HEK293 (cell line): ENCODE results near the gene YPEL4.

Source experiments
- CTCF ChIA-PET: fragments of 350-600 bp; formaldehyde crosslinking; extraction: SDS; loops from one replicate; lab custom pipeline; 2021; ENCODE audit warnings: antibody characterized with exemption; lab: Yijun Ruan, JAX
- POLR2A ChIA-PET: fragments of 300-600 bp; formaldehyde crosslinking; extraction: SDS; loops from one replicate; lab custom pipeline; 2020; ENCODE audit warnings: antibody characterized with exemption, inconsistent platforms; lab: Yijun Ruan, JAX
- H3K27ac ChIP-seq: fragments of 200-500 bp; sonication (Bioruptor generic); 2 replicates; pipeline ENCODE4 v1.5.1; 2014; ENCODE audit warnings: low read depth, low read length, control low read depth, inconsistent platforms; ENCODE audit errors: extremely low read depth
- H3K36me3 ChIP-seq, 2 experiments: fragments of 200-500 bp in 1 of 2; sonication (Bioruptor generic) in 1 of 2; 1 replicate in 1 of 2; 2 replicates in 1 of 2; pipeline ENCODE4 v1.5.1; 2014 to 2017; ENCODE audit warnings: inconsistent platforms in 2 of 2, low read length in 2 of 2; ENCODE audit not compliant: control insufficient read depth in 2 of 2, insufficient read depth in 1 of 2
- H3K4me1 ChIP-seq: fragments of 200-500 bp; sonication (Bioruptor generic); 2 replicates; pipeline ENCODE4 v1.5.1; 2014; ENCODE audit warnings: mild to moderate bottlenecking, low read length, inconsistent platforms; ENCODE audit not compliant: control insufficient read depth, insufficient read depth
- H3K4me3 ChIP-seq: 2 replicates; pipeline ENCODE4 v1.5.1; 2011; ENCODE audit warnings: low read depth, mild to moderate bottlenecking, control low read depth, low read length, moderate library complexity
- H3K9me3 ChIP-seq: fragments of 200-500 bp; sonication (Bioruptor generic); 2 replicates; pipeline ENCODE4 v1.5.1; 2014; ENCODE audit warnings: low read depth, low read length, inconsistent platforms; ENCODE audit not compliant: control insufficient read depth, insufficient read depth
- MYNN ChIP-seq: fragments of 450-650 bp; formaldehyde crosslinking; IDR thresholded peaks from 2 replicates; pipeline ENCODE4 v1.5.1; 2016; ENCODE audit warnings: missing biosample characterization, missing genetic modification characterization, borderline replicate concordance
- PATZ1 ChIP-seq: fragments of 450-650 bp; formaldehyde crosslinking; IDR thresholded peaks from 2 replicates; pipeline ENCODE4 v1.5.1; 2016; ENCODE audit warnings: missing biosample characterization, missing genetic modification characterization
- PBX3 ChIP-seq: sonication (generic); formaldehyde crosslinking; IDR thresholded peaks from 2 replicates; pipeline ENCODE4 v1.8.1; 2022; ENCODE audit warnings: mild to moderate bottlenecking, moderate library complexity, missing genetic modification reagents
- RBAK ChIP-seq: fragments of 450-650 bp; formaldehyde crosslinking; IDR thresholded peaks from 2 replicates; pipeline ENCODE4 v1.5.1; 2016; ENCODE audit warnings: missing biosample characterization, missing genetic modification characterization
- REST ChIP-seq: fragments of 450-650 bp; formaldehyde crosslinking; IDR thresholded peaks from 2 replicates; pipeline ENCODE4 v1.5.1; 2016; ENCODE audit warnings: missing biosample characterization, missing genetic modification characterization
- SP3 ChIP-seq: fragments of 450-650 bp; formaldehyde crosslinking; IDR thresholded peaks from 2 replicates; pipeline ENCODE4 v1.5.1; 2016; ENCODE audit warnings: missing biosample characterization, missing genetic modification characterization
- ZBTB20 ChIP-seq: fragments of 450-650 bp; formaldehyde crosslinking; IDR thresholded peaks from 2 replicates; pipeline ENCODE4 v1.5.1; 2016; ENCODE audit warnings: missing biosample characterization, missing genetic modification characterization
- ZBTB49 ChIP-seq: fragments of 450-650 bp; formaldehyde crosslinking; IDR thresholded peaks from 2 replicates; pipeline ENCODE4 v1.5.1; 2016; ENCODE audit warnings: missing biosample characterization, missing genetic modification characterization, low read depth
- ZNF132 ChIP-seq: fragments of 450-650 bp; formaldehyde crosslinking; IDR thresholded peaks from 2 replicates; pipeline ENCODE4 v1.5.1; 2017; ENCODE audit warnings: missing biosample characterization, missing genetic modification characterization, borderline replicate concordance
- ZNF140 ChIP-seq: fragments of 450-650 bp; formaldehyde crosslinking; IDR thresholded peaks from 2 replicates; pipeline ENCODE4 v1.5.1; 2016; ENCODE audit warnings: missing biosample characterization, missing genetic modification characterization
- ZNF211 ChIP-seq: fragments of 450-650 bp; formaldehyde crosslinking; IDR thresholded peaks from 2 replicates; pipeline ENCODE4 v1.5.1; 2016; ENCODE audit warnings: low read depth, missing biosample characterization, missing genetic modification characterization
- ZNF366 ChIP-seq: fragments of 450-650 bp; formaldehyde crosslinking; conservative IDR thresholded peaks from 2 replicates; pipeline ENCODE4 v1.5.1; 2016; ENCODE audit warnings: missing biosample characterization, missing genetic modification characterization
- ZNF404 ChIP-seq: fragments of 450-650 bp; formaldehyde crosslinking; IDR thresholded peaks from 2 replicates; pipeline ENCODE4 v1.5.1; 2017; ENCODE audit warnings: missing biosample characterization, missing genetic modification characterization
- ZNF426 ChIP-seq: fragments of 450-650 bp; formaldehyde crosslinking; IDR thresholded peaks from 2 replicates; pipeline ENCODE4 v1.5.1; 2017; ENCODE audit warnings: missing biosample characterization, missing genetic modification characterization, mild to moderate bottlenecking, inconsistent platforms, moderate library complexity
- ZNF449 ChIP-seq: fragments of 450-650 bp; formaldehyde crosslinking; IDR thresholded peaks from 2 replicates; pipeline ENCODE4 v1.5.1; 2017; ENCODE audit warnings: missing biosample characterization, mild to moderate bottlenecking, missing genetic modification characterization, moderate library complexity
- ZNF514 ChIP-seq: fragments of 450-650 bp; formaldehyde crosslinking; IDR thresholded peaks from 2 replicates; pipeline ENCODE4 v1.5.1; 2016; ENCODE audit warnings: missing biosample characterization, missing genetic modification characterization
- ZNF549 ChIP-seq: fragments of 450-650 bp; IDR thresholded peaks from 2 replicates; pipeline ENCODE4 v1.5.1; 2018; ENCODE audit warnings: missing biosample characterization, missing genetic modification characterization, mild to moderate bottlenecking, inconsistent platforms, moderate library complexity
- ZNF555 ChIP-seq: fragments of 450-650 bp; formaldehyde crosslinking; conservative IDR thresholded peaks from 2 replicates; pipeline ENCODE4 v1.5.1; 2017; ENCODE audit warnings: missing biosample characterization, mild to moderate bottlenecking, missing genetic modification characterization, inconsistent platforms
- ZNF585B ChIP-seq: fragments of 450-650 bp; formaldehyde crosslinking; IDR thresholded peaks from 2 replicates; pipeline ENCODE4 v1.5.1; 2016; ENCODE audit warnings: missing biosample characterization, missing genetic modification characterization
- ZNF621 ChIP-seq: fragments of 450-650 bp; formaldehyde crosslinking; IDR thresholded peaks from 2 replicates; pipeline ENCODE4 v1.5.1; 2017; ENCODE audit warnings: missing biosample characterization, missing genetic modification characterization
- ZNF776 ChIP-seq: fragments of 450-650 bp; formaldehyde crosslinking; IDR thresholded peaks from 2 replicates; pipeline ENCODE4 v1.5.0; 2017; ENCODE audit warnings: missing biosample characterization, missing genetic modification characterization, borderline replicate concordance
- ZNF791 ChIP-seq: fragments of 450-650 bp; formaldehyde crosslinking; IDR thresholded peaks from 2 replicates; pipeline ENCODE4 v1.5.1; 2016; ENCODE audit warnings: missing biosample characterization, missing genetic modification characterization
- ZNF792 ChIP-seq: fragments of 450-650 bp; formaldehyde crosslinking; IDR thresholded peaks from 2 replicates; pipeline ENCODE4 v1.5.1; 2016; ENCODE audit warnings: missing biosample characterization, missing genetic modification characterization

The YPEL4 gene

GRCh38 chr11:57614234-57614772 lies 35.4 kb downstream of the YPEL4 start:
- Histone ChIP-seq H3K4me3 (no peak overlapping the region), H3K9me3 (no peaks in the 10 kb centered on the region), H3K4me1 (no peaks in the 10 kb centered on the region), H3K36me3 (no peaks in the 10 kb centered on the region), H3K27ac (no peak overlapping the region)
- CTCF ChIA-PET = interaction anchor here (0.9 kb wide), 1 partner anchor 47 kb away, joined by 4 read pairs; the partner anchor contains the start of gene UBE2L6
- POLR2A ChIA-PET = no interaction called here
- TF ChIP-seq ZNF449 (tag by site-specific recombination) (no peak), REST (tag by site-specific recombination) (no peak), ZNF366 (tag by site-specific recombination) (no peak), ZNF791 (no peak)

GRCh38 chr11:57610170-57610569 lies 39.5 kb downstream of the YPEL4 start:
- POLR2A ChIA-PET = interaction anchor here (0.7 kb wide), 1 partner anchor 36 kb away, joined by 3 read pairs; no protein-coding TSS in a partner anchor
- H3K4me1 ChIP-seq = no peaks in the 10 kb centered on the region
- H3K4me3 ChIP-seq = no peak overlapping the region
- H3K9me3 ChIP-seq = no peaks in the 10 kb centered on the region
- CTCF ChIA-PET = interaction anchor here (0.6 to 0.7 kb wide), 2 partner anchors 8 to 40 kb away, joined by 4 to 5 read pairs; no protein-coding TSS in a partner anchor
- no peaks in the 10 kb centered on the region for H3K36me3 ChIP-seq
- no peak overlapping the region for H3K27ac ChIP-seq
- TF ChIP-seq PBX3 (CRISPR knock-in tag) (no peak), ZBTB20 (no peak), ZNF140 (tag by site-specific recombination) (no peak), ZNF555 (no peak), RBAK (tag by site-specific recombination) (no peak), PATZ1 (tag by site-specific recombination) (no peak), ZNF514 (tag by site-specific recombination) (no peak), ZNF132 (tag by site-specific recombination) (no peak), ZNF404 (tag by site-specific recombination) (no peak), ZNF211 (tag by site-specific recombination) (no peak), ZNF585B (tag by site-specific recombination) (no peak), MYNN (tag by site-specific recombination) (no peak), ZNF549 (no peak), ZBTB49 (tag by site-specific recombination) (no peak), ZNF776 (no peak), ZNF426 (no peak), ZNF792 (tag by site-specific recombination) (no peak), SP3 (no peak), ZNF621 (tag by site-specific recombination) (no peak)
